Measurements from ENCODE around the gene ACAA1. TPM values are rescaled to one million over a fixed set of nuclear protein-coding genes. Genes with fewer than 3 reads are reported as not detected.

Gene ACAA1
- total and polyA plus RNA-seq, 10 of the 15 experiments (the other 5 are each of a cell fraction or from before 2014, with no cell fraction given): 5.7 to 85.4 (median 60.6) TPM

- H3K9ac ChIP-seq (ENCODE audit: control insufficient read depth, insufficient read depth, low read length): no peak overlapping the region
- CTCF ChIA-PET: interaction anchor here (1.2 kb wide), 1 partner anchor 8 kb away, joined by 5 read pairs; no protein-coding TSS in a partner anchor
- H3K4me3 ChIP-seq: no peak overlapping the region
- H3K79me2 ChIP-seq (ENCODE audit: control insufficient read depth, insufficient read depth, low read length): no peaks in the 10 kb centered on the region
- no peak overlapping the region for H3K4me2 ChIP-seq (ENCODE audit: control insufficient read depth, insufficient read depth)
- DNase-seq (ENCODE audit: low read depth, low spot score) (no peak), FAIRE-seq (no peak), ATAC-seq (no peak)
- no peak overlapping the region for H3K27ac ChIP-seq (ENCODE audit: control insufficient read depth, insufficient read depth)
- H4K20me1 ChIP-seq (ENCODE audit: control insufficient read depth, insufficient read depth): no peaks in the 10 kb centered on the region
- H3K36me3 ChIP-seq (ENCODE audit: control insufficient read depth in 2 of 2, insufficient read depth in 2 of 2, low read length in 1 of 2): no peaks in the 10 kb centered on the region
- in situ Hi-C loops (cut with MboI): no loop called here
- peaks cover 9% of the 10 kb centered on the region; the same call in 2 of the 3 replicates for H3K9me3 ChIP-seq (replicated peaks; ENCODE audit: control insufficient read depth, insufficient read depth, low read length)
- no TSS peak for BruUV-seq (replicated peaks)
- POLR2A ChIA-PET: interaction anchor here (2.2 kb wide), 1 partner anchor 9 kb away, joined by 10 read pairs; no protein-coding TSS in a partner anchor
- peak overlapping the region; percentile 33; the same call in 1 of the 2 replicates for H2AFZ ChIP-seq (ENCODE audit: control insufficient read depth, low read depth, low read length)
- H3K4me1 ChIP-seq (ENCODE audit: control insufficient read depth, insufficient read depth, low read length): peaks cover 7% of the 10 kb centered on the region; the same call in 1 of the 2 replicates
- intact Hi-C loops (cut with micrococcal nuclease; ENCODE audit: unreplicated experiment): no loop called here
- RAD21 ChIA-PET (ENCODE audit: unreplicated experiment): no interaction called here
- SMC1A ChIA-PET (ENCODE audit: uncharacterized antibody, unreplicated experiment): interaction anchor here (9.6 to 10.2 kb wide), 2 partner anchors 10 to 15 kb away, joined by 64 to 89 read pairs; partner anchors contain the start of genes ACAA1, MYD88 and OXSR1
- WGBS (ENCODE audit: insufficient coverage, insufficient replicate concordance, low lambda C conversion rate, missing lambda C conversion rate): 69% methylated on average over 3 of the region's 3 CpGs
- H3K27me3 ChIP-seq (replicated peaks in 1 of 2; ENCODE audit: control insufficient read depth in 2 of 2, insufficient read depth in 2 of 2, low read length in 1 of 2): no peaks in the 10 kb centered on the region
- no peak for TF ChIP-seq RUNX3 (IDR thresholded peaks at IDR 0.05; ENCODE audit: low read length)
- no peak for TF ChIP-seq EP300 (IDR thresholded peaks at IDR 0.05; ENCODE audit: borderline replicate concordance in 1 of 2, control insufficient read depth in 1 of 2, low read depth in 2 of 2, low read length in 2 of 2)
- no peak for TF ChIP-seq SUPT20H (IDR thresholded peaks at IDR 0.05; ENCODE audit: borderline replicate concordance, control insufficient read depth, low read depth, low read length)
- TF ChIP-seq LARP7 (IDR thresholded peaks at IDR 0.05): no peak
- TF ChIP-seq PML (IDR thresholded peaks at IDR 0.05; ENCODE audit: low read length): no peak
- TF ChIP-seq SPI1 (IDR thresholded peaks at IDR 0.05; ENCODE audit: borderline replicate concordance, insufficient read depth, low read depth, low read length): no peak
- TF ChIP-seq ZZZ3 (IDR thresholded peaks at IDR 0.05; ENCODE audit: control insufficient read depth, insufficient read length, low read depth): no peak
- no peak for TF ChIP-seq TCF3 (IDR thresholded peaks at IDR 0.05; ENCODE audit: borderline replicate concordance, insufficient read depth, low read depth, low read length)
- no peak for TF ChIP-seq ZNF207 (IDR thresholded peaks at IDR 0.05; ENCODE audit: borderline replicate concordance)
- TF ChIP-seq YBX1 (IDR thresholded peaks at IDR 0.05): no peak
- 0 out of 2 replicates have a peak, but pooled peaks have one; percentile 15 for TF ChIP-seq DPF2 (IDR thresholded peaks at IDR 0.05)
- TF ChIP-seq ZNF592 (IDR thresholded peaks at IDR 0.05): no peak
- no peak for TF ChIP-seq BHLHE40 (IDR thresholded peaks at IDR 0.05; ENCODE audit: borderline replicate concordance in 1 of 2, low read depth in 2 of 2, low read length in 1 of 2)
- peak; percentile 50 to 59; a peak in 2 of 4 replicates for TF ChIP-seq IKZF2 (IDR thresholded peaks at IDR 0.05)
- no peak for TF ChIP-seq NR2F1 (conservative IDR thresholded peaks at IDR 0.05)
- TF ChIP-seq PAX8 (IDR thresholded peaks at IDR 0.05): no peak
- no peak for TF ChIP-seq CBFB (IDR thresholded peaks at IDR 0.05; ENCODE audit: low read depth)
- no peak for TF ChIP-seq USF2 (IDR thresholded peaks at IDR 0.05; ENCODE audit: borderline replicate concordance, low read depth, low read length)
- TF ChIP-seq ELK1 (IDR thresholded peaks at IDR 0.05; ENCODE audit: low read depth, low read length): no peak
These were observed 12.8 kb upstream of the ACAA1 start for GRCh38 chr3:38149708-38150107.

All from GM12878 (cell line).